ENCODE measurements around the gene NAA25. TPM values are rescaled to one million over a fixed set of nuclear protein-coding genes. Genes with fewer than 3 reads are reported as not detected.
"Not testable (repeated sequence)": the region's sequence is repeated elsewhere in the genome, so short reads cannot be mapped to it uniquely, and the experiment has no call there.

NAA25 gene
- polyA plus RNA-seq, 1 of the 3 experiments (the other 2 are of a cell fraction) = 4.4 TPM

DNA sequence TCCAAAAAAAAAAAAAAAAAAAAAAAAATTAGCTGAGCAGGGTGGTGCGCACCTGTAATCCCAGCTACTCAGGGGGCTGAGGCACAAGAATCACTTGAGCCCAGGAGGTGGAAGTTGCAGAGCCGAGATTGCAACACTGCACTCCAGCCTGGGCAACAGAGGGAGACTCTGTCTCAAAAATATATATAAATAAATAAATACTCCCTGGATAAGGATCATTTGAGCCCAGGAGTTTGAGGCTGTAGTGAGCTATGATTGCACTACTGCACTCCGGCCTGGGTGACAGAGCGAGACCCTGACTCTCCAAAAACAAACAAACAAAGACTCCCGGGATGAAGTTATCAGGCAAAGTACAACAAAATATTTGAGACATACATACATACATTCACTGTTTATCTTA is 3.3 kb upstream of the NAA25 start:
- TF ChIP-seq RCOR1 (IDR thresholded peaks at IDR 0.05; ENCODE audit: low read length) = no peak
- TF ChIP-seq, protein P1, sequence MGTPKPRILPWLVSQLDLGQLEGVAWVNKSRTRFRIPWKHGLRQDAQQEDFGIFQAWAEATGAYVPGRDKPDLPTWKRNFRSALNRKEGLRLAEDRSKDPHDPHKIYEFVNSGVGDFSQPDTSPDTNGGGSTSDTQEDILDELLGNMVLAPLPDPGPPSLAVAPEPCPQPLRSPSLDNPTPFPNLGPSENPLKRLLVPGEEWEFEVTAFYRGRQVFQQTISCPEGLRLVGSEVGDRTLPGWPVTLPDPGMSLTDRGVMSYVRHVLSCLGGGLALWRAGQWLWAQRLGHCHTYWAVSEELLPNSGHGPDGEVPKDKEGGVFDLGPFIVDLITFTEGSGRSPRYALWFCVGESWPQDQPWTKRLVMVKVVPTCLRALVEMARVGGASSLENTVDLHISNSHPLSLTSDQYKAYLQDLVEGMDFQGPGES (IDR thresholded peaks at IDR 0.05; ENCODE audit: low read depth, low read length) = no peak
- TF ChIP-seq FOXM1 (IDR thresholded peaks at IDR 0.05; ENCODE audit: low read depth) = no peak
- TF ChIP-seq, protein P2, sequence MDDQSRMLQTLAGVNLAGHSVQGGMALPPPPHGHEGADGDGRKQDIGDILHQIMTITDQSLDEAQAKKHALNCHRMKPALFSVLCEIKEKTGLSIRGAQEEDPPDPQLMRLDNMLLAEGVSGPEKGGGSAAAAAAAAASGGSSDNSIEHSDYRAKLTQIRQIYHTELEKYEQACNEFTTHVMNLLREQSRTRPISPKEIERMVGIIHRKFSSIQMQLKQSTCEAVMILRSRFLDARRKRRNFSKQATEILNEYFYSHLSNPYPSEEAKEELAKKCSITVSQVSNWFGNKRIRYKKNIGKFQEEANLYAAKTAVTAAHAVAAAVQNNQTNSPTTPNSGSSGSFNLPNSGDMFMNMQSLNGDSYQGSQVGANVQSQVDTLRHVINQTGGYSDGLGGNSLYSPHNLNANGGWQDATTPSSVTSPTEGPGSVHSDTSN (IDR thresholded peaks at IDR 0.05) = no peak
- TF ChIP-seq FOSL2 (IDR thresholded peaks at IDR 0.05; ENCODE audit: borderline replicate concordance, low read depth) = no peak
- TF ChIP-seq TEAD4 (IDR thresholded peaks at IDR 0.05; ENCODE audit: borderline replicate concordance, insufficient read depth) = no peak
- no peak for TF ChIP-seq GATA2 (CRISPR knock-in tag; IDR thresholded peaks at IDR 0.05)
- TF ChIP-seq EP300 (IDR thresholded peaks at IDR 0.05; ENCODE audit: borderline replicate concordance in 1 of 2, low read depth in 1 of 2, low read length in 1 of 2) = no peak
- Histone ChIP-seq H3K9me3 (no peaks in the 10 kb centered on the region), H3K4me3 (ENCODE audit: low read depth in 2 of 2, low read length in 1 of 2) (no peak overlapping the region), H3K4me2 (no peak overlapping the region), H3K4me1 (ENCODE audit: control insufficient read depth in 1 of 2, insufficient read depth in 2 of 2, low read depth in 1 of 2, low read length in 1 of 2) (peaks cover 9 to 13% of the 10 kb centered on the region in 2 experiments; a peak in 2 of 4 replicates), H3F3A (replicated peaks; ENCODE audit: insufficient read depth) (peaks cover 23% of the 10 kb centered on the region), H3K79me2 (ENCODE audit: insufficient read depth) (peaks cover 22% of the 10 kb centered on the region), H3K27ac (ENCODE audit: low read depth in 2 of 2, low read length in 1 of 2) (no peak overlapping the region), H4K20me1 (ENCODE audit: insufficient read depth) (peaks cover 2% of the 10 kb centered on the region), H3K36me3 (replicated peaks in 1 of 2; ENCODE audit: control insufficient read depth in 1 of 2, insufficient read depth in 2 of 2, low read length in 1 of 2) (no peaks in the 10 kb centered on the region), H2AFZ (ENCODE audit: low read depth) (no peak overlapping the region), H3K27me3 (ENCODE audit: insufficient read depth) (no peaks in the 10 kb centered on the region), H3K9ac (no peak overlapping the region), H3K9me2 (no peaks in the 10 kb centered on the region)
- ChIA-PET CTCF (interaction anchor here (1.3 to 1.5 kb wide), 2 partner anchors 10 to 13 kb away, joined by 3 read pairs; no protein-coding TSS in a partner anchor), POLR2A (no interaction called here)
- DNase-seq = no peak
- WGBS (ENCODE audit: low lambda C conversion rate) = 89% methylated on average over 5 of the region's 5 CpGs

- CTCF ChIA-PET = interaction anchor here (1.3 to 1.5 kb wide), 2 partner anchors 10 to 14 kb away, joined by 3 read pairs; no protein-coding TSS in a partner anchor
- H3K9me2 ChIP-seq; H3K36me3 ChIP-seq (replicated peaks in 1 of 2; ENCODE audit: control insufficient read depth in 1 of 2, insufficient read depth in 2 of 2, low read length in 1 of 2); POLR2A ChIA-PET; H3K27ac ChIP-seq (ENCODE audit: low read depth in 2 of 2, low read length in 1 of 2); H3K9me3 ChIP-seq; H2AFZ ChIP-seq (ENCODE audit: low read depth); H3K4me2 ChIP-seq; H3K4me3 ChIP-seq (ENCODE audit: low read depth in 2 of 2, low read length in 1 of 2); H3K27me3 ChIP-seq (ENCODE audit: insufficient read depth); H3K9ac ChIP-seq; DNase-seq; H3K4me1 ChIP-seq (ENCODE audit: control insufficient read depth in 1 of 2, insufficient read depth in 2 of 2, low read depth in 1 of 2, low read length in 1 of 2): not testable (repeated sequence)
- Histone ChIP-seq H3K79me2 (ENCODE audit: insufficient read depth) (peaks cover 31% of the 10 kb centered on the region), H4K20me1 (ENCODE audit: insufficient read depth) (peaks cover 11% of the 10 kb centered on the region), H3F3A (replicated peaks; ENCODE audit: insufficient read depth) (peaks cover 16% of the 10 kb centered on the region)
- WGBS (ENCODE audit: low lambda C conversion rate) = 90% methylated on average over 20 of the region's 20 CpGs
Observed at GRCh38 chr12:112110787-112111662, 2.4 kb upstream of the NAA25 start.

Measured in SK-N-SH (cell line).